GM23248 (cell line): ENCODE results near the gene KMT2A.
"Not testable (repeated sequence)": the region's sequence is repeated elsewhere in the genome, so short reads cannot be mapped to it uniquely, and the experiment has no call there.

ENCODE experiments used
- EZH2 ChIP-seq: fragments of 200-600 bp; sonication (generic); IDR thresholded peaks from 2 replicates; pipeline ENCODE4 v1.6.1; 2018; ENCODE audit warnings: antibody characterized with exemption, mild to moderate bottlenecking; ENCODE audit not compliant: insufficient read depth, poor library complexity, severe bottlenecking
- EZH2phosphoT487 ChIP-seq: fragments of 200-600 bp; sonication (generic); IDR thresholded peaks from 2 replicates; pipeline ENCODE4 v1.6.1; 2018; ENCODE audit warnings: antibody characterized with exemption, moderate library complexity, mild to moderate bottlenecking, low read depth; ENCODE audit not compliant: insufficient read depth

- not testable (repeated sequence) for TF ChIP-seq EZH2phosphoT487, EZH2
Measured at GRCh38 chr11:118571701-118572060, 135.4 kb downstream of the KMT2A start.
